Suprapubic skin (tissue), 4 donors: ENCODE measurements around the gene AUTS2.

ENCODE experiments used
- EP300 ChIP-seq: sonication (generic); formaldehyde crosslinking; IDR thresholded peaks from one replicate; pipeline ENCODE4 v1.6.1; 2017; ENCODE audit warnings: antibody characterized with exemption
- POLR2A ChIP-seq, 2 donors: fragments of 450-650 bp; IDR thresholded peaks; one replicate each; pipeline ENCODE4 v1.6.1; 2017; ENCODE audit warnings: antibody characterized with exemption in 2 of 2, mild to moderate bottlenecking in 2 of 2, moderate library complexity in 2 of 2
- POLR2AphosphoS5 ChIP-seq, 3 donors: sonication (generic); formaldehyde crosslinking; IDR thresholded peaks; one replicate each; pipeline ENCODE4 v1.6.1; 2017; ENCODE audit warnings: antibody characterized with exemption in 3 of 3
- TF ChIP-seq, protein P1 (sequence below), 2 donors: fragments of 200-600 bp in 1 of 2; fragments of 450-650 bp in 1 of 2; sonication (generic) in 1 of 2; IDR thresholded peaks; one replicate each; pipeline ENCODE4 v1.5.1; 2016 to 2019; ENCODE audit warnings: antibody characterized with exemption in 2 of 2, mild to moderate bottlenecking in 1 of 2, moderate library complexity in 1 of 2

DNA sequence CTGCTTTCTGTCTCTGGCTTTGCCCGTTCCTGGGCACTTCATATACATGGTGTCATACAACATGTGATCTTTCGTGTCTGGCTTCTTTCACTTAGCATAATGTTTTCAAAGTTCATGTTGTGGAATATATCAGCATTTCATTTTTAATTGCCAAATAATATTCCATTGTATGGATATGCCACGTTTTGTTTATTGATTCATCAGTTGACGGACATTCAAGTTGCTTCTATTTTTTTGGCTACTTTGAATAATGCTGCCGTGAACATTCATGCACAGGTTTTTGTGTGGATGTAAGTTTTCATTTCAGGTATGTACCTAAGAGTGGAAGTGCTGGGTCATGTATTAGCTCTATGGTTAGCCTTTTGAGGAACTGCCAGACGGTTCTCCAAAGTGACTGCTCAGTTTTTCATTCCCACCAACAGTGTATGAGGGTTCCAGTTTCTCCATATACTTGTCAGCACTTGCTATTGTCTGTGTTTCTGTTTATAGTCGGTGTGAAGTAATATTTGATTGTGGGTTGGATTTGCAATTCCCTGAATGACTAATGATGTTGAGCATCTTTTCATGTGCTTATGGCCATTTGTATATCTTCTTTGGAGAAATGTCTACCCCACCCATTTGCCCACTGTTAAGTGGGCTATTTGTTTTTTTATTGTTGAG, 1132.3 kb downstream of the AUTS2 start:
- TF ChIP-seq POLR2A (IDR thresholded peaks at IDR 0.05) (no peak), POLR2AphosphoS5 (IDR thresholded peaks at IDR 0.05) (no peak), EP300 (no peak)
- TF ChIP-seq, protein P1, sequence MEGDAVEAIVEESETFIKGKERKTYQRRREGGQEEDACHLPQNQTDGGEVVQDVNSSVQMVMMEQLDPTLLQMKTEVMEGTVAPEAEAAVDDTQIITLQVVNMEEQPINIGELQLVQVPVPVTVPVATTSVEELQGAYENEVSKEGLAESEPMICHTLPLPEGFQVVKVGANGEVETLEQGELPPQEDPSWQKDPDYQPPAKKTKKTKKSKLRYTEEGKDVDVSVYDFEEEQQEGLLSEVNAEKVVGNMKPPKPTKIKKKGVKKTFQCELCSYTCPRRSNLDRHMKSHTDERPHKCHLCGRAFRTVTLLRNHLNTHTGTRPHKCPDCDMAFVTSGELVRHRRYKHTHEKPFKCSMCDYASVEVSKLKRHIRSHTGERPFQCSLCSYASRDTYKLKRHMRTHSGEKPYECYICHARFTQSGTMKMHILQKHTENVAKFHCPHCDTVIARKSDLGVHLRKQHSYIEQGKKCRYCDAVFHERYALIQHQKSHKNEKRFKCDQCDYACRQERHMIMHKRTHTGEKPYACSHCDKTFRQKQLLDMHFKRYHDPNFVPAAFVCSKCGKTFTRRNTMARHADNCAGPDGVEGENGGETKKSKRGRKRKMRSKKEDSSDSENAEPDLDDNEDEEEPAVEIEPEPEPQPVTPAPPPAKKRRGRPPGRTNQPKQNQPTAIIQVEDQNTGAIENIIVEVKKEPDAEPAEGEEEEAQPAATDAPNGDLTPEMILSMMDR (IDR thresholded peaks at IDR 0.05): no peak
